Measurements from ENCODE around the gene UTP11.

DNA sequence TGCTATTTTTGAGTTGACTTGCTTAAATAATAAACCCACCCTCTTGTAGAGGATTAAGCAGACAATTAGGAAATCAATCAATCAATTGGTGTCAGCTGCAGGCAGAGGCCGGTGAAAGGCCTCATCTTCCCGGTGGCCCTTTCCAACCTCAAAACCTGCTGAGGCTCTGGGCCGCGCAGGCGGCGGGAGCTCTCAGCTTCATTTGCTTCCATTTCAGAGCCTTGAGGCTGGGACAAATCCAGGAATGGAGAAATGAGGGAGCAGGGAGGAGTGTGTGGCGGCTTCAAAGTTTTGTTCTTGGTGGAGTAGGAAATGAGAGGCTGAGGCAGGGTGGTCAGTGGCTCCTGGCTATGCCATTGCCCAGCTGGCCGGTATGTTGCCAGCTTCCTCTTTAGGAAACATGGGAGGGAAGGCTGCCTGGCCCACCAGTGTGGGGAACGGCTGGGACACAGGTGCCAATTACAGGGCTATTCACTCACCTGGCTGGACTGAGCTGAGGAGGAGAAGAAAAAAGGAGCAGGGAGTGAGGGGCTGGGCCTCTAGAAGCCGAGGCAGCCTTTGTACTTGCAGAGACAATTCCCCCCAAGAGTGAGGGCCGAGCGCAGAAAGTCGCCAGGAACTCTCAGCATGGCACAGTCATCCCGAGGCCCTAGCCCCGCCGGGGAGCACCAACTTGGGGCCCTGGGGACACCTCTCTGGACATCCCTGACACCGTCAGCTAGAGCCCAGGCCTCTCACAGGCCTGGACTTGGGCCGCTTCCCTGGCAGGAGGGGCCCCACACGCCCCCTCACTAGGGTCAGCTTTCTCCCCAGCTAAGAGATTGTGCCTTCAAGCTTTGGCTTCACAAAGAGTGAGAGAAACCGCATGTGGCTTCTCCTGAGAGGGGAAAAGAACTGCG, 29.7 kb downstream of the UTP11 start:
- no peak for TF ChIP-seq ZFP3 (CRISPR knock-in tag; IDR thresholded peaks at IDR 0.05)
- no peak for TF ChIP-seq ARNTL (CRISPR knock-in tag; IDR thresholded peaks at IDR 0.05; ENCODE audit: borderline replicate concordance, low read depth)
- no peak for TF ChIP-seq POU6F1 (CRISPR knock-in tag; IDR thresholded peaks at IDR 0.05; ENCODE audit: borderline replicate concordance, low read depth)
- TF ChIP-seq CSDC2 (CRISPR knock-in tag; IDR thresholded peaks at IDR 0.05) = no peak
- no peak for TF ChIP-seq TSHZ2 (CRISPR knock-in tag; IDR thresholded peaks at IDR 0.05)
- TF ChIP-seq TCF4 (CRISPR knock-in tag; IDR thresholded peaks at IDR 0.05; ENCODE audit: borderline replicate concordance) = no peak
- TF ChIP-seq PATZ1 (CRISPR knock-in tag; IDR thresholded peaks at IDR 0.05; ENCODE audit: borderline replicate concordance) = no peak
- TF ChIP-seq ISL1 (CRISPR knock-in tag; IDR thresholded peaks at IDR 0.05) = no peak
- TF ChIP-seq PPARA (CRISPR knock-in tag; IDR thresholded peaks at IDR 0.05; ENCODE audit: borderline replicate concordance) = no peak
